WTC11 (cell line): ENCODE results near the gene PAEP. TPM values are rescaled to one million over a fixed set of nuclear protein-coding genes. Genes with fewer than 3 reads are reported as not detected.

Experiments used
- ATAC-seq: fragments of 200-7000 bp; cut with Tn5 transposase; 2 replicates; pipeline ENCODE4 v1.10.0; 2021; ENCODE audit warnings: mild to moderate bottlenecking, moderate library complexity
- CTCF ChIA-PET: fragments of 300-600 bp; sonication (Branson Sonifier 250); formaldehyde crosslinking; loops from one replicate; lab custom pipeline; 2021; ENCODE audit warnings: antibody characterized with exemption; lab: Charles Lee
- POLR2A ChIA-PET: fragments of 350-600 bp; sonication (Branson Sonifier 250); formaldehyde crosslinking; loops from one replicate; lab custom pipeline; 2021; ENCODE audit warnings: antibody characterized with exemption; lab: Charles Lee
- DNase-seq: peaks from one replicate; pipeline ENCODE4 v3.0.0; 2021; ENCODE audit warnings: low spot score
- H3K27ac Mint-ChIP-seq: 2 replicates; pipeline ENCODE4 v1.8.0; 2021; ENCODE audit warnings: mixed read lengths
- H3K27me3 Mint-ChIP-seq: 2 replicates; pipeline ENCODE4 v1.8.0; 2021; ENCODE audit warnings: low read depth, mild to moderate bottlenecking, moderate library complexity, mixed read lengths
- H3K36me3 Mint-ChIP-seq: 2 replicates; pipeline ENCODE4 v1.8.0; 2021; ENCODE audit warnings: mixed read lengths
- H3K4me1 Mint-ChIP-seq: 2 replicates; pipeline ENCODE4 v1.8.0; 2022; ENCODE audit warnings: mixed read lengths
- H3K4me3 Mint-ChIP-seq: 2 replicates; pipeline ENCODE4 v1.8.0; 2021; ENCODE audit warnings: mild to moderate bottlenecking, moderate library complexity, mixed read lengths
- H3K9me3 Mint-ChIP-seq: 2 replicates; pipeline ENCODE4 v1.8.0; 2021; ENCODE audit warnings: mixed read lengths
- CDX4 ChIP-seq: fragments of 250-450 bp; sonication (Bioruptor Pico); IDR thresholded peaks from 2 replicates; pipeline ENCODE4 v1.9.0; 2021; ENCODE audit warnings: moderate library complexity, mild to moderate bottlenecking, inconsistent platforms, borderline replicate concordance
- EMX1 ChIP-seq: fragments of 250-450 bp; sonication (Bioruptor Pico); IDR thresholded peaks from 2 replicates; pipeline ENCODE4 v1.8.0; 2021; ENCODE audit warnings: mild to moderate bottlenecking
- ERG ChIP-seq: fragments of 250-450 bp; sonication (Bioruptor Pico); IDR thresholded peaks from 2 replicates; pipeline ENCODE4 v1.8.0; 2021; ENCODE audit warnings: mild to moderate bottlenecking
- FOXJ3 ChIP-seq: sonication (generic); formaldehyde crosslinking; IDR thresholded peaks from 2 replicates; pipeline ENCODE4 v1.9.0; 2021; ENCODE audit warnings: missing genetic modification reagents, mild to moderate bottlenecking, borderline replicate concordance
- HMGXB4 ChIP-seq: sonication (generic); formaldehyde crosslinking; IDR thresholded peaks from 2 replicates; pipeline ENCODE4 v1.8.1; 2023; ENCODE audit warnings: mild to moderate bottlenecking, moderate library complexity, missing genetic modification reagents
- JAZF1 ChIP-seq: fragments of 250-450 bp; sonication (Bioruptor Pico); IDR thresholded peaks from 2 replicates; pipeline ENCODE4 v1.9.0; 2021; ENCODE audit warnings: moderate library complexity, mild to moderate bottlenecking, inconsistent platforms
- PRRX2 ChIP-seq: fragments of 250-450 bp; sonication (Bioruptor Pico); IDR thresholded peaks from 2 replicates; pipeline ENCODE4 v1.8.0; 2021; ENCODE audit warnings: mild to moderate bottlenecking
- ZBTB21 ChIP-seq: sonication (generic); formaldehyde crosslinking; IDR thresholded peaks from 2 replicates; pipeline ENCODE4 v1.8.1; 2023; ENCODE audit warnings: mild to moderate bottlenecking, missing genetic modification reagents, borderline replicate concordance
- ZBTB43 ChIP-seq: sonication (generic); formaldehyde crosslinking; IDR thresholded peaks from 2 replicates; pipeline ENCODE4 v1.8.1; 2023; ENCODE audit warnings: mild to moderate bottlenecking, missing genetic modification reagents
- ZNF423 ChIP-seq: fragments of 250-450 bp; sonication (Bioruptor Pico); IDR thresholded peaks from 2 replicates; pipeline ENCODE4 v2.1.2; 2022; ENCODE audit warnings: mild to moderate bottlenecking, moderate library complexity
- ZNF532 ChIP-seq: fragments of 250-450 bp; sonication (Bioruptor Pico); IDR thresholded peaks from 2 replicates; pipeline ENCODE4 v1.9.0; 2021; ENCODE audit warnings: mild to moderate bottlenecking, borderline replicate concordance
- ZNF671 ChIP-seq: fragments of 250-450 bp; sonication (Bioruptor Pico); IDR thresholded peaks from 2 replicates; pipeline ENCODE4 v1.8.0; 2021; ENCODE audit warnings: mild to moderate bottlenecking
- total RNA-seq: library from RNA; stranded (reverse); gene quantifications from 3 replicates; pipeline ENCODE4 v1.2.3, GENCODE V29; 2021
- TF ChIP-seq, protein P1 (sequence below): fragments of 250-450 bp; sonication (Bioruptor Pico); IDR thresholded peaks from 2 replicates; pipeline ENCODE4 v1.9.0; 2021; ENCODE audit warnings: mild to moderate bottlenecking
- TF ChIP-seq, protein P2 (sequence below): sonication (generic); formaldehyde crosslinking; IDR thresholded peaks from 2 replicates; pipeline ENCODE4 v1.8.1; 2022; ENCODE audit warnings: mild to moderate bottlenecking, missing genetic modification reagents, moderate library complexity, borderline replicate concordance

PAEP gene
- total RNA-seq, 1 experiment from 2014 or later, result not detected

GRCh38 chr9:135584934-135585333 is 23.4 kb downstream of the PAEP start (continued):
- TF ChIP-seq HMGXB4 (CRISPR knock-in tag) (no peak), EMX1 (no peak), ZNF671 (CRISPR knock-in tag) (no peak), ZNF423 (CRISPR knock-in tag) (no peak), CDX4 (CRISPR knock-in tag) (no peak), JAZF1 (CRISPR knock-in tag) (no peak), ZNF532 (CRISPR knock-in tag) (no peak)
- TF ChIP-seq, protein P1, sequence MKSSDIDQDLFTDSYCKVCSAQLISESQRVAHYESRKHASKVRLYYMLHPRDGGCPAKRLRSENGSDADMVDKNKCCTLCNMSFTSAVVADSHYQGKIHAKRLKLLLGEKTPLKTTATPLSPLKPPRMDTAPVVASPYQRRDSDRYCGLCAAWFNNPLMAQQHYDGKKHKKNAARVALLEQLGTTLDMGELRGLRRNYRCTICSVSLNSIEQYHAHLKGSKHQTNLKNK (CRISPR knock-in tag), result no peak

- H3K9me3 Mint-ChIP-seq, result peaks cover 5% of the 10 kb centered on the region
- no peak for ATAC-seq
- no peaks in the 10 kb centered on the region for H3K4me1 Mint-ChIP-seq
- H3K4me3 Mint-ChIP-seq, result no peak overlapping the region
- H3K27me3 Mint-ChIP-seq, result no peaks in the 10 kb centered on the region
- ChIA-PET POLR2A (no interaction called here), CTCF (no interaction called here)
- H3K27ac Mint-ChIP-seq, result no peak overlapping the region
- DNase-seq, result no peak
- H3K36me3 Mint-ChIP-seq, result 0 out of 2 replicates have a peak, but pooled peaks cover 3% of the 10 kb centered on the region
- no peak for TF ChIP-seq ERG (CRISPR knock-in tag)
- TF ChIP-seq PRRX2 (CRISPR knock-in tag), result no peak
- no peak for TF ChIP-seq ZBTB43 (CRISPR knock-in tag)
- no peak for TF ChIP-seq ZBTB21
- no peak for TF ChIP-seq HMGXB4 (CRISPR knock-in tag)
- no peak for TF ChIP-seq FOXJ3 (CRISPR knock-in tag)
- TF ChIP-seq, protein P2, sequence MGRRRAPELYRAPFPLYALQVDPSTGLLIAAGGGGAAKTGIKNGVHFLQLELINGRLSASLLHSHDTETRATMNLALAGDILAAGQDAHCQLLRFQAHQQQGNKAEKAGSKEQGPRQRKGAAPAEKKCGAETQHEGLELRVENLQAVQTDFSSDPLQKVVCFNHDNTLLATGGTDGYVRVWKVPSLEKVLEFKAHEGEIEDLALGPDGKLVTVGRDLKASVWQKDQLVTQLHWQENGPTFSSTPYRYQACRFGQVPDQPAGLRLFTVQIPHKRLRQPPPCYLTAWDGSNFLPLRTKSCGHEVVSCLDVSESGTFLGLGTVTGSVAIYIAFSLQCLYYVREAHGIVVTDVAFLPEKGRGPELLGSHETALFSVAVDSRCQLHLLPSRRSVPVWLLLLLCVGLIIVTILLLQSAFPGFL (CRISPR knock-in tag), result no peak
These were observed 25.1 kb downstream of the PAEP start for GRCh38 chr9:135586601-135587109.
